Glutamatergic neuron (in vitro differentiated cells): ENCODE measurements around the gene PTBP1. TPM values are rescaled to one million over a fixed set of nuclear protein-coding genes. Genes with fewer than 3 reads are reported as not detected.

Experiments used
- DNase-seq: peaks from one replicate; pipeline ENCODE4 v3.0.0; 2022
- H3K27ac Mint-ChIP-seq: one replicate; pipeline ENCODE4 v1.8.0; 2020; ENCODE audit warnings: mild to moderate bottlenecking, mixed read lengths, inconsistent platforms; ENCODE audit not compliant: unreplicated experiment
- H3K27me3 Mint-ChIP-seq: one replicate; pipeline ENCODE4 v1.8.0; 2020; ENCODE audit warnings: mild to moderate bottlenecking, moderate library complexity, mixed read lengths, inconsistent platforms; ENCODE audit not compliant: unreplicated experiment
- H3K36me3 Mint-ChIP-seq: one replicate; pipeline ENCODE4 v1.8.0; 2020; ENCODE audit warnings: mild to moderate bottlenecking, mixed read lengths, inconsistent platforms; ENCODE audit not compliant: unreplicated experiment
- H3K4me1 Mint-ChIP-seq: one replicate; pipeline ENCODE4 v1.8.0; 2020; ENCODE audit warnings: mild to moderate bottlenecking, low read depth, mixed read lengths, inconsistent platforms; ENCODE audit not compliant: unreplicated experiment
- H3K4me3 Mint-ChIP-seq: one replicate; pipeline ENCODE4 v1.8.0; 2020; ENCODE audit warnings: mild to moderate bottlenecking, mixed read lengths, inconsistent platforms; ENCODE audit not compliant: unreplicated experiment
- H3K9me3 Mint-ChIP-seq: one replicate; pipeline ENCODE4 v1.8.0; 2020; ENCODE audit warnings: mild to moderate bottlenecking, moderate library complexity, mixed read lengths, inconsistent platforms; ENCODE audit not compliant: unreplicated experiment
- CTCF ChIP-seq: fragments of 200-600 bp; sonication (generic); IDR thresholded peaks from one replicate; pipeline ENCODE4 v1.5.0; 2021; ENCODE audit not compliant: partially characterized antibody, unreplicated experiment
- total RNA-seq: library from RNA; stranded (reverse); fragmentation: NEBNext Ultra II Directional; extraction: Animal tissue kit (Norgen Biotek cat#: 25700); gene quantifications from one replicate; pipeline ENCODE4 v1.2.1, GENCODE V29; 2021; ENCODE audit not compliant: unreplicated experiment

Gene PTBP1
- total RNA-seq, 1 donor from 2014 or later, result 244 TPM

DNA sequence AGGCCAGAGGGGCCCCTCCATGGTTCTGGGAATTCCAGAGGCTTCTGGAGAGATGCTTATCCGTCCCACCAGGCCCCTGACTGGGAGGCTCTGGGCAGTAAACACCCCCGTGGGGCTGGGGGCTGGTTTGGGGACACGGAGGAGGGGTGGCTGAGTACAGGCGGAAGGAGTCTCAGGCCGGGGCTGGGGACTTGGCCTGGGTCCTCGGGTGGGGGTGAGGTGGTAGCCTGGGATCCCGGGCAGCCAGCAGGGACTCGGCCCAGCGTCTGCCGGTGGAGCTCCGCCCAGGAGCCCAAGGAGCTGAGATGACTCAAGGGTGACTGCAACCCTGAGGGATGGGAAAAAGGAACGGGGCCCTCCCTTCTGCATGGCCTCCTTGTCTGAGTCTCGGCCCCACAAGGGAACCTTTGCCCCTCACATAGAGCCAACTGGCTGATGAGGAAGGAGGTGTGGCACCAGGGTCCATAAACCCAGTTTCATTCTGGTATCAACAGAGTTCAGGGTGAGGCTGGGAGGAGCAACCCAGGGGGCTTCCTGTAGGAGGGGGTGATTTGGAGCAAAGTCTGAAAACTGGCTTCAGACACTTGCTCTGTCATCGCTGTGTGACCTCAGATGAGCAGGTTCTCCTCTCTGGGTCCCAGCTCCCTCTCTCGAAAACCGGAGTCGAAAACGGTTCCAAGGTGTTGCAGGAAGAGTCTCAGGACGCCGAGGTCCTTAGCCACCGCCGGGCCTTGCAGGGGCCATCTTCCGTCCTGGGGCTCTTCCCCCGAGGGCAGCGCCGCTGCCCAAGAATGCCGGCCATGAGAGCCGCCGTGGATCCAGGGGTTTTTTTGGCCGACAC lies 45.5 kb upstream of the PTBP1 start:
- Mint-ChIP-seq H3K4me3 (no peak overlapping the region), H3K4me1 (peaks cover 4% of the 10 kb centered on the region), H3K27ac (no peak overlapping the region), H3K27me3 (peaks cover 6% of the 10 kb centered on the region), H3K36me3 (no peaks in the 10 kb centered on the region), H3K9me3 (peaks cover 8% of the 10 kb centered on the region)
- no peak for TF ChIP-seq CTCF
- DNase-seq, result no peak

DNA sequence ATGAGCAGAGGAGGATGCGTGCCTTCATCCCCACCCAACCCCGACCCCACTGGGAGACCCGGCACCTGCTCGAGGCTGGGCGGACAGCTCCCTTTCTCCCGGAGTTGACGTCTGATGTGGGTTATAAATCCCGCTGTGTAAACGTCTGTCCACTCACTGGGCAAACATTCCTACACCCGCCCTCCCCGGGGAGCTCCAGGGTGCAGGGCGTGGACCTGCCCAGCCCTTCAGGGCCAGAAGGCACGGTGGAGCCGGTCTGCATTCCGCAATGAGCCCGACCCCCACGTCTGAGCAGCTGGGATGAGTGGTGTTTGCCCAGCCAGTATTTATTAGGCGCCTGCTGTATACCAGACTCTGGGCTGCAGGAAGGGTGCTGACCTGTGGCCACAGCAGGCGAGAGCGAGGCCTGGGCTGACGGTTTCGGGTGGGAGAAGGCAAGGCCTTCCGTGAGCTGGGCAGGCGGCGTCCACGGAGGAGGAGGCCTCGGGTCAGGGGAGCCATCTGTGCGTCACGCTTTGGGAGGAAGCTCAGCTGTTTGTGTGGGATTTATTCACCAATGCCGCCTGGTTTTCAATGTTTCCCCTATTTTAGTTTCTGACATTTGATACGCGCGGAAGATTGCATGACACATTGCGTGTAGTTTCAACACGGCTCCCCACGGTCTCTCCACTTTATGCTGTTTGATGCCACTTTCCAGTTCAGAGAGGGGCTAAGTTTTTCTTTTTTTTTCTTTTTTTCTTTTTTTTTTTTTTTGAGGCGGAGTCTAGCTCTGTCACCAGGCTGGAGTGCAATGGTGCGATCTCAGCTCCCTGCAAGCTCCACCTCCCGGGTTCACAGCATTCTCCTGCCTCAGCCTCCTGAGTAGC lies 44.4 kb upstream of the PTBP1 start:
- H3K36me3 Mint-ChIP-seq, result no peaks in the 10 kb centered on the region
- H3K27me3 Mint-ChIP-seq, result peaks cover 6% of the 10 kb centered on the region

GRCh38 chr19:754530-754929 lies 42.7 kb upstream of the PTBP1 start:
- Mint-ChIP-seq H3K4me3 (no peak overlapping the region), H3K9me3 (peaks cover 12% of the 10 kb centered on the region), H3K27me3 (peaks cover 8% of the 10 kb centered on the region), H3K4me1 (peaks cover 4% of the 10 kb centered on the region), H3K27ac (no peak overlapping the region), H3K36me3 (peaks cover under 1% of the 10 kb centered on the region)
- no peak for TF ChIP-seq CTCF
- DNase-seq, result no peak

More for the DNA sequence above, 44.4 kb upstream of the PTBP1 start:
- peaks cover 4% of the 10 kb centered on the region for H3K4me1 Mint-ChIP-seq
- DNase-seq, result peak; percentile 64
- no peak overlapping the region for H3K4me3 Mint-ChIP-seq
- peak overlapping the region; percentile 87 for H3K27ac Mint-ChIP-seq
- no peak for TF ChIP-seq CTCF
- peaks cover 10% of the 10 kb centered on the region for H3K9me3 Mint-ChIP-seq

DNA sequence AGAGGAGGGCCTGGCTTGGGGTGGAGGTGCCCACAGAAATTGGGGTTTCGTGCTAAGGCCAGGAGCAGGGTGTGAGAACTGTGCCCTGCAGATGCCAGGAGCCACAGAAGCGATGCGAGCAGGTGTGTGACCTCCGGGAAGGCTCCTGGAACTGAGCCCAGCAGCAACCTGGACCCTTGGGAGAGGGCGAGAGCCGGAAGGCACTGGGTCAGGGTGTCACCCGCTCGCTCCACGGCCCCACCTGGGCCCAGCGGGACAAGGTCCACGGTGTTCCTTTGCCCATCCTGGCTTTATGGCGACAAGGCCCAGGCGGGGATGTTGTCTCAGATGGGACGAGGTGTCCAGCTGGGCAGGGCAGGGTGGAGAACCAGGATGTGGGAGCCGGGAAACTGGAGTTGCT lies 42.2 kb upstream of the PTBP1 start:
- no peak for TF ChIP-seq CTCF
- Mint-ChIP-seq H3K27ac (no peak overlapping the region), H3K4me1 (peaks cover 4% of the 10 kb centered on the region), H3K9me3 (peaks cover 14% of the 10 kb centered on the region), H3K27me3 (peaks cover 13% of the 10 kb centered on the region), H3K4me3 (no peak overlapping the region), H3K36me3 (peaks cover 4% of the 10 kb centered on the region)
- DNase-seq, result no peak
